HT1080 (cell line): ENCODE measurements around the gene REELD1. TPM values are rescaled to one million over a fixed set of nuclear protein-coding genes. Genes with fewer than 3 reads are reported as not detected.

ENCODE experiments used
- DNase-seq: peaks from one replicate; pipeline ENCODE4 v3.0.0-alpha.2; 2015; ENCODE audit warnings: low read depth
- polyA plus RNA-seq, 2 experiments: library from polyadenylated mRNA; depleted of rRNA; stranded (reverse); fragments of >200 nt; gene quantifications; 2 replicates each; pipeline ENCODE4 v1.2.3, GENCODE V29; 2015
- total RNA-seq: library from RNA; depleted of rRNA; stranded (reverse); fragments of >200 nt; shearing (Covaris generic); gene quantifications from 2 replicates; pipeline ENCODE4 v1.2.3, GENCODE V29; 2014; rRNA removed

Gene REELD1
- not detected in 2 replicates for total RNA-seq
- not detected in 2 replicates for polyA plus RNA-seq (2015; cell fraction: cytosol; rRNA removed)
- polyA plus RNA-seq (2015; cell fraction: nucleus; rRNA removed) = not detected in 2 replicates

DNA sequence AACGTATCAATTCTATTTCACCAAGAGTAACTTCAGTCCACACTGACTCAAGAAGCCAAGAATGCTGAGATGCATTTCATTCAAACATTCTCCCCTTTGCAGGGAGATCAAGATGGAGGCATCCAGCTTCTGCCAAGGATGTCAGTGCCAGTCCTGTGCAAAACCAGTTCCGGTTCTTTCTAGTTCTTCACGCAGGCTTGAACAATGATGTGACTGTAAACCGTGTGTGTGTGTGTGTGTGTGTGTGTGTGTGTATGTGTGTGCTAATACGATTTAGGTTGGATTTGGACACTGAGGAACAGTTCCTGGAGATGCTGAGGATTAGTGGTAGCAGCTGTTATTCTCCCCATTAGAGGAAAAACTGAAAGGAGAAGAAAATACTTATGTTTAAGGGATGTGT lies at the start of gene REELD1:
TSS of gene REELD1 (plus strand) at position 301 of the 400 bp plus-strand sequence. CDS start 2,415 bp downstream, outside the sequence.
- DNase-seq = no peak

DNA sequence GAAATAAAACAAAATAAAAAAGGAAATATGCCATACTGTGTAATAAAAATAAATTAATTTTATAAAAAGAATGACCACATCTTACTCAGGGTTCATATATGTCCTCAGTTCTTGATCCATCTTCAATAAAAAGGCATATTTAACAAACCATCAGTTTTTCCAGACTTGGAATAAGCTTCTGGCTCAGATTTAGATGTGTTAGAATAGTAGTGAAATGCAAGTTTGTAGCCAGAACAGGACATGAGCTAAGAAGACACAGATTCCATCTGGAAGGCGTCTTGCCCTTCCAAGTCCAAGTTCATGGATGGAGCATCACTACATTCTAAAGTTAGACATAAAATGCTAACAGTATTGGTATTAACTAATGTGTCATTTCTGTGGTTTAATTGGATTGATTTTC lies 49.1 kb upstream of the REELD1 start:
- no peak for DNase-seq

GRCh38 chr4:146165840-146166239 lies 48.5 kb upstream of the REELD1 start:
- peak; percentile 85 for DNase-seq

DNA sequence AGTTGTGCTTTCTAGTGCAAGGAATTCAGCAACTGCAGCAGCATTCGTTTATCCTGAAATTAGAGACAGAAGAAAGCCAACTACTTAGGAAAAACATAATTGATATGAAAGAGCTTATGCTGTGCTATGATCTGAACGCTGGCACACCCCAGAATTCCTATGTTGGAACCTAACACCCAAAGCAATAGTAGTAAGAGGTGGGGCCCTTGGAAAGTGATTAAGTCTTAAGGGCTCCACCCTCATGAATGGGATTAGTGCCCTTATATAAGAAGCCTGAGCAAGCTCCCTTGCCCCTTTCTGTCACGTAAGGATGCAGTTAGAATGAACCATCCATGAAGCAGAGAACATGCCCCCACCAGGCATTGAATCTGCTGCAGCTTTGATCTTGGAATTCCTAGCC lies 44.2 kb upstream of the REELD1 start:
- DNase-seq = no peak

GRCh38 chr4:146175541-146176453 lies 38.5 kb upstream of the REELD1 start, which contains the start of gene LSM6:
Gene LSM6 (plus strand): TSS chr4:146175718. CDS start chr4:146182922, 7,204 bp downstream.
- DNase-seq = peak; percentile 82

DNA sequence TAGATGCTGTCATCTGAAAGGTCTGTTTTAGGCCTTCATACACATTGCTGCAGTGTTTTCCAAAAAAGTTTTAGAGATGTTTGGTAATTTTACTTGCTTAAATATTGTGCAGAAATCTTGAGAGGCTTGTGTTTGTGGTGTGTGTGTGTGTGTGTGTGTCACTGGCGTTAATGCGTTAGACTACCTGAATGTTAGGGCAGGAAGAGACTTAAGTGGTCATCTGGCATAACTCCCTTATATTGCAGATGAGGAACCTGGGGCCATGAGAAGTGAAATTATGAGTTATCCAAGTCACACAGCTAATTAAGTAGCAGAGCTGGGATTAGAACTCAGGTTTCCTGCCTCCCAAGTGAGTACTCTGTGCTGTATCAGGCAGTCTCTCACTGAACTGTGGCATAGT lies 37.4 kb upstream of the REELD1 start:
- DNase-seq = peak; percentile 5

- DNase-seq = no peak
Observed at GRCh38 chr4:146178126-146178525, 36.2 kb upstream of the REELD1 start.

DNA sequence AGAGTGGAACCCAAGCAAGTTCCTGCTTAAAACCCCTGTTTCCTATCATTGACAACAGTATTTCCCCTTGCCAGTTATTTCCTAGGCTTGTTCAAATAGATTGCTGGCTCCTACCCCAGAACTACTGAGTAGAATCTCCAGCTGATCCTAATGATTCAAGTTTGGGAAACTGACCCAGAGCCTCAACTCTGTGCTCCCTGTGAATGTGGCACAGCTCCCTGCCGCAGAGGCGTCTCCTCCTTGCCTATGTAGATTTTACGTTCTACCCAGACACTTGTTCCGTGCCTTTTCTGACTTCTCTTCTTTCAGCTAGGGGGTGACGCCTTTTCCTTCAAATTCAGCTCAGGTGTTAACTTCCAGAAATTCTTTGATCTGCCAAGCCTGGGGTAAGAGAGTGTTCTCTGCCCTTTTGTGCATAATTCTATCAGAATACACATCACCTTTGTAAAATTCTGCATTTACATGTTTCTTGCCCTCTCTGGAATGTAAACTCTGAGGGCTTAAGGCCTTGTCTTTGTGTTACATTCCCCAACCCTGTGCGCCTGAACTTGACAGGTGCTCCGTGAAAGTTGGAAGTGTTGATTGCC lies 34.5 kb upstream of the REELD1 start:
- no peak for DNase-seq

DNA sequence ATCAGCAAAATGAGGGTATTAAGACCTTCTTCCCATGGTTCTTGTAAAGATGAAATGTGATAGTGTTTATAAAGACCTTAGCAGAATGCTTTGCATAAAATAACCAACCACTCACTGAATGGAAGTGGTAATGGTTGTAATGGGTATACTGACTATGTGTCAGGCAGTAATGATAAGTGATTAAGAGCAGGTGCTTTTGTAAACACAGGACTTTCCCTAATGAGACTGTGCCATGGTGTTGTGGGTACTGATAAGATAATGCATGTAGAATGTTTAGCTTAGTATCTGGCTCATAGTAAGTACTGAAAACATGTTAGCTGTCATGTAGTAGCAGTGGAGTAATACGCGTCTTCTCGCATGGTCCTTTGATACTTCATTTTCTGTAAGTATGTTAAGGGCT lies 31.9 kb upstream of the REELD1 start:
- DNase-seq = no peak

DNA sequence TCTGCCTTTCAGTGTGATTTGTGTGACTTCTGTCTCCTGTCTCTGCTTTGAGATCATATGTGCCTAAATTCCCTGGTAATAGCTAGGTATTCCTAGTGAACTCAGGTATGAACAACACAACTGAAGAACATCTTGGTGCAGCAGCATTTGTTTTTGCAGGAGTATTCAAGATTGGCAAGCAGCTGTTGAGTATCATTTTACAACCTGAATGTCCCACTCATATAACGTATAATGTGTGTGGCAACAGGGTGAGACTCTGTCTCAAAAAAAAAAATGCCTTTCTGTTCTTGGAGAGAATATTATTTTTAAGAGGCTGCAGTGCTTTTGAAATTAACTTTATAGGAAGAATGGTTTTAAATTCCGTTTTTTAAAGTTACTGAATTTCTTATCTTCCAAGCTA lies 31.1 kb upstream of the REELD1 start:
- no peak for DNase-seq

DNA sequence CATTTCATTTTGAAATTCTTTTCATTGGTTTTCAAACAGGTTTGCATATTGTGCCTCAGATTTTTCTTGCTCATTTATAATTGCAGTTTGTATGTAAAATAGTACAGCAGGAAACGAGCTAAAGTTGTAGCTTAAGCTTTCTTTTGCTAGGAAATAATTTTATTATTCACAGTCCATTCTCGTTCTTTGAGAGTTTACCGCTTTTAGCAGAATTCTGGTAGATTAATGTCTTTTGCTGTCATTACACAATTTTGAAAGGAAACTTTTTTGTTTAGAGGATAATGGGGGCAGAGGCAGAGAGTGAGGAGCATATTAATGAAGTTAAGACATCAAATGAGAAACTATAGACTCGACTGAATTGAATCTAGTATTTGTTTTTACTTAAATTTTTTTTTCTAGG lies 28.3 kb upstream of the REELD1 start:
- no peak for DNase-seq

GRCh38 chr4:146186596-146186995 lies 27.7 kb upstream of the REELD1 start:
- no peak for DNase-seq

GRCh38 chr4:146190456-146190855 lies 23.9 kb upstream of the REELD1 start:
- no peak for DNase-seq

- no peak for DNase-seq
Observed at GRCh38 chr4:146191766-146192458, 22.4 kb upstream of the REELD1 start.

- no peak for DNase-seq
Observed at GRCh38 chr4:146193628-146194027, 20.7 kb upstream of the REELD1 start.

GRCh38 chr4:146194212-146194611 lies 20.1 kb upstream of the REELD1 start:
- no peak for DNase-seq

DNA sequence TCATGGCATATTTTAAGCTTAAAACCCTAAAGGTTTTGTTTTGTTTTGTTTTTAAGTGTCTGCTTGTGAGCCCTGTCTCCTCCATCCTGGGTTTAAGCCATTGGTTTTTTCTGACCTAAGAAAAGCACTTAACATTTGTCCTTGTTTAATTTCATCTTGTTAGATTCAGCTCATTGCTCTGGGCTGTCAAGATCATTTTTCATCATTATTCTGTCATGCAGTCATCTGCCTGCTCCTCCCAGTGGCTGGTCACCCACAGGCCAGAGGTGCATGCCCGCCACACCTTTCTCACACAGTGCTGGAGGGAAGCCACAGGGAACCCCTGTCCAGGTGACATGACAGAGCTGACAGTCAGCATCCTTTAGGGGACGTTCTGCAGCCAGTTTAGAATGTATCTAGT lies 11.7 kb upstream of the REELD1 start:
- no peak for DNase-seq

GRCh38 chr4:146207410-146207809 lies 6.9 kb upstream of the REELD1 start:
- no peak for DNase-seq

DNA sequence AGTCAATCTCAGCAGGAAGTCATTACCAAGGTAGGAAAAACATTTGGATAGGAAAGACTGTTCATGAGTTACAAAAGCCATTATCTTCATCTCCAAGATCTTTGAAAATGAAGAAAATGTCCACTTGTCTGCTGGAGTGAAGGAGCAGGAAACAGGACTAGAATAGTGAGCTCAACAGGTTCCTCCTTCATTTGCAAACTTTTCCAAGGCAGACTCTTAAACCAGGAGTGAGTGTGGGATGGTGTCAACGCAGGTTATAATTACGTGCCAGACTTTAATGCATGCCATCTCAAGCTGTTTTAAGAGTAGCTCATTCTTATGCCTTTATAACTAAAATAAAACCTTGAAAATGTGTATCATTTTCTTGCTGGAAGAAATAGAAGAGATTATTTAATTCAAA lies 3.4 kb upstream of the REELD1 start:
- no peak for DNase-seq

DNA sequence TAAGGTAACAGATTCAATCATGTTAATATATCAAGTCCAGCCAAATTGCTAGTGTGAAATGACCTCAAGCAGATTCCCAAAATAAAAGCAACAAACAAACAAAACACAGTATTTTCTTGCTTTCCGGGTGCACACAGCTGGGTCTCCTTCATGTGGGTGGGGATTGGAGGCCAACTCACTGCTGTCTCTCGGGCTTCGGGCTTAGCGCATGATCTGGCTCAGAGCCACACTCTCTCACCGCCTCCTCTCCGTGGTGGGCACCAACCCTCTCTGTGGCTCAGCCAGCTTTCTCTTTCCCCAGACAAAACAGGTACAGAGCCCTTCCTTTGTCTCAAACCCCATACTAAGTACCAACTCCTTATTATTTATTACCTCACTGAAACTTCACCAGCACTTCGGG lies 2.9 kb upstream of the REELD1 start:
- DNase-seq = no peak

DNA sequence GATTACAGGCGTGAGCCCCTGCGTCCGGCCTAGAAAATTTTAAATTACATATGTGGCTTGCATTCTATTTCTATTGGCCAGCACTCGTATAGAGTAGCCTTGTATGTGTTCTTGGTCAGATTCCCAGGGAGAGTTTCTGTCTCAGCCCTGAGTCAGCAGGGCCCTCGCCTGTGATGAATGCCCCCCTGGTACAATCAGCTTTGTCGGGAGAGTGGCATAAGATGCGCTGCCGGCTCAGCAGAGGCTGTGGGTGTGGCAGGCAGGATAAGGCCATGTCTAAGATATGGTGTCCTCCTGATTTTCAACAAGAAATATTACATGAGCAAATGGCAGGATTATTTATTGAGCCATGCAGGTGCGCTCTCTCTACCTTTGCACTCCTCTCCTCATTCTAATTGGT lies 1.6 kb upstream of the REELD1 start:
- DNase-seq = peak; percentile 78

DNA sequence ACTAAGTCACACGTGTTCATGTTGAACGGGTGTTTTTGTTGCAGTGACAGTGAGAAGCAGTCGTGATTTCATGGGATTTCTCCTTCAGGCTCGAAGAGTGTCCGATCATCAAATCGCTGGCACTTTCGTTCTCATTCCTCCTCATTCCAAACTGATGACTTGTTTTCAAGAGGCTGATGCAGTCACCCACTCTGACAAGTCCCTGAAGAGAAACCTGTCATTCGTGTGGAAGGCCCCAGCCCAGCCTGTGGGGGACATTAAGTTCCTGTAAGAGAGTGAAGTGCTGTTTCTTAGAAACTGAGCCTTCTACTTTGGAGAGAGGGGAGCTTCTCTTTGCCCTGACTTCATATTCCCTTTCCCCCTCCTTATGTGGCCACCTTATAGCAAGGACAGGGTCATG lies 8.0 kb downstream of the REELD1 start:
- peak; percentile 77 for DNase-seq
